CD8-positive, alpha-beta memory T cell (primary cell): Measurements from ENCODE around the gene CACYBP. TPM values are rescaled to one million over a fixed set of nuclear protein-coding genes. Genes with fewer than 3 reads are reported as not detected.
A peak's percentile ranks its signal among the peaks of the same experiment; 100 is the strongest.
"Not testable (repeated sequence)": the region's sequence is repeated elsewhere in the genome, so short reads cannot be mapped to it uniquely, and the experiment has no call there.

Source experiments
- CTCF ChIA-PET: fragments of 350-600 bp; sonication (Branson Sonifier 250); formaldehyde crosslinking; loops from one replicate; lab custom pipeline; 2021; ENCODE audit warnings: antibody characterized with exemption; lab: Charles Lee
- POLR2A ChIA-PET: fragments of 350-600 bp; sonication (Branson Sonifier 250); formaldehyde crosslinking; loops from one replicate; lab custom pipeline; 2021; ENCODE audit warnings: antibody characterized with exemption; lab: Charles Lee
- DNase-seq, 5 donors: peaks; one replicate each; pipeline versions ENCODE4 v3.0.0 to v3.0.0-alpha.2; 2020 to 2022; ENCODE audit warnings: mixed read lengths in 1 of 5
- H3K27ac ChIP-seq: one replicate; pipeline ENCODE4 v1.7.0; 2013; ENCODE audit warnings: low read depth, mild to moderate bottlenecking, low read length, moderate library complexity
- H3K27me3 ChIP-seq: 2 replicates; pipeline ENCODE4 v1.7.0; 2013; ENCODE audit warnings: low read length, mild to moderate bottlenecking; ENCODE audit not compliant: insufficient read depth, poor library complexity, severe bottlenecking
- H3K36me3 ChIP-seq: 2 replicates; pipeline ENCODE4 v1.7.0; 2013; ENCODE audit warnings: mild to moderate bottlenecking, low read length, moderate library complexity; ENCODE audit not compliant: insufficient read depth
- H3K4me1 ChIP-seq: 2 replicates; pipeline ENCODE4 v1.7.0; 2013; ENCODE audit warnings: mild to moderate bottlenecking, low read length, moderate library complexity; ENCODE audit not compliant: insufficient read depth
- H3K4me3 ChIP-seq: 2 replicates; pipeline ENCODE4 v1.7.0; 2013; ENCODE audit warnings: mild to moderate bottlenecking, low read length
- H3K9me3 ChIP-seq: 2 replicates; pipeline ENCODE4 v1.7.0; 2013; ENCODE audit warnings: mild to moderate bottlenecking, low read length
- H3K27ac Mint-ChIP-seq, 8 donors: one replicate each; pipeline ENCODE4 v1.8.0; 2020 to 2021; ENCODE audit warnings: mixed read lengths in 8 of 8, mild to moderate bottlenecking in 6 of 8, inconsistent platforms in 3 of 8, moderate library complexity in 3 of 8
- H3K27me3 Mint-ChIP-seq, 2 donors: one replicate each; pipeline ENCODE4 v1.8.0; 2020 to 2021; ENCODE audit warnings: mixed read lengths in 2 of 2, mild to moderate bottlenecking in 1 of 2, moderate library complexity in 1 of 2
- H3K36me3 Mint-ChIP-seq, 3 donors: one replicate each; pipeline ENCODE4 v1.8.0; 2020 to 2021; ENCODE audit warnings: mixed read lengths in 3 of 3, inconsistent platforms in 1 of 3, mild to moderate bottlenecking in 1 of 3
- H3K4me1 Mint-ChIP-seq, 3 donors: one replicate each; pipeline ENCODE4 v1.8.0; 2020 to 2021; ENCODE audit warnings: mixed read lengths in 3 of 3, inconsistent platforms in 1 of 3, mild to moderate bottlenecking in 1 of 3
- H3K4me3 Mint-ChIP-seq, 7 donors: one replicate each; pipeline ENCODE4 v1.8.0; 2020 to 2021; ENCODE audit warnings: mixed read lengths in 7 of 7, mild to moderate bottlenecking in 6 of 7, moderate library complexity in 4 of 7, inconsistent platforms in 2 of 7
- H3K9me3 Mint-ChIP-seq, 5 donors: one replicate each; pipeline ENCODE4 v1.8.0; 2020 to 2022; ENCODE audit warnings: mixed read lengths in 5 of 5, mild to moderate bottlenecking in 3 of 5, moderate library complexity in 2 of 5, inconsistent platforms in 1 of 5
- polyA plus RNA-seq: library from polyadenylated mRNA; unstranded; fragments of 300-500 nt; fragmentation: Illumina TruSeq; gene quantifications from one replicate; pipeline ENCODE4 v1.2.3, GENCODE V29; 2021
- total RNA-seq, 2 experiments: library from RNA; stranded (reverse); gene quantifications; one replicate each; pipeline ENCODE4 v1.2.3, GENCODE V29; 2021

Gene CACYBP
- total and polyA plus RNA-seq, 3 experiments from 2014 or later = 166 to 372 (median 345) TPM

GRCh38 chr1:175015243-175015642 is 15.5 kb downstream of the CACYBP start:
- peaks cover 7 to 18% (median 10%) of the 10 kb centered on the region in 3 donors for H3K4me1 Mint-ChIP-seq
- Histone ChIP-seq H3K4me1 (no peaks in the 10 kb centered on the region), H3K36me3 (peaks cover 51% of the 10 kb centered on the region), H3K4me3 (no peak overlapping the region), H3K27ac (no peak overlapping the region), H3K9me3 (no peaks in the 10 kb centered on the region), H3K27me3 (no peaks in the 10 kb centered on the region)
- no peak overlapping the region for H3K4me3 Mint-ChIP-seq
- DNase-seq = no peak
- ChIA-PET CTCF (interaction anchor here (0.9 to 1.7 kb wide), 2 partner anchors 14 to 137 kb away, joined by 3 to 4 read pairs; no protein-coding TSS in a partner anchor), POLR2A (interaction anchor here (1.6 kb wide), 1 partner anchor 15 kb away, joined by 6 read pairs; the partner anchor contains the start of gene CACYBP)
- no peaks in the 10 kb centered on the region for H3K9me3 Mint-ChIP-seq
- H3K36me3 Mint-ChIP-seq = peaks cover 4 to 89% (median 19%) of the 10 kb centered on the region in 3 donors
- peaks cover 0 to 1% of the 10 kb centered on the region in 2 donors for H3K27me3 Mint-ChIP-seq
- peak overlapping the region in 4 of 8 donors; percentile 4 to 61 (median 20) for H3K27ac Mint-ChIP-seq

GRCh38 chr1:175019524-175019923 is 19.8 kb downstream of the CACYBP start:
- Histone ChIP-seq H3K27ac (no peak overlapping the region), H3K27me3 (no peaks in the 10 kb centered on the region), H3K4me3 (no peak overlapping the region), H3K4me1 (peaks cover 13% of the 10 kb centered on the region), H3K36me3 (peaks cover 30% of the 10 kb centered on the region), H3K9me3 (no peaks in the 10 kb centered on the region)
- H3K27ac Mint-ChIP-seq = peak overlapping the region in 1 of 8 donors; percentile 44
- DNase-seq = no peak
- peaks cover 34 to 53% (median 43%) of the 10 kb centered on the region in 3 donors for H3K4me1 Mint-ChIP-seq
- H3K36me3 Mint-ChIP-seq = peaks cover 4 to 65% (median 13%) of the 10 kb centered on the region in 3 donors
- no peaks in the 10 kb centered on the region for H3K9me3 Mint-ChIP-seq
- peaks cover 0 to 1% of the 10 kb centered on the region in 2 donors for H3K27me3 Mint-ChIP-seq
- H3K4me3 Mint-ChIP-seq = no peak overlapping the region
- CTCF ChIA-PET = no interaction called here
- POLR2A ChIA-PET = no interaction called here

- H3K9me3 ChIP-seq = no peaks in the 10 kb centered on the region
- Mint-ChIP-seq H3K9me3 (no peaks in the 10 kb centered on the region), H3K4me3 (peak within 1 kb of the TSS; percentile 87 to 95 (median 90)), H3K4me1 (peaks cover 31 to 42% (median 39%) of the 10 kb centered on the region in 3 donors), H3K27me3 (no peaks in the 10 kb centered on the region), H3K36me3 (peaks cover 0 to 29% (median 2%) of the 10 kb centered on the region in 3 donors), H3K27ac (peak within 1 kb of the TSS; percentile 87 to 99 (median 94))
- H3K4me3 ChIP-seq = peak within 1 kb of the TSS; percentile 94
- no peaks in the 10 kb centered on the region for H3K27me3 ChIP-seq
- H3K27ac ChIP-seq = peak within 1 kb of the TSS; percentile 88
- H3K36me3 ChIP-seq = peaks cover 1% of the 10 kb centered on the region
- POLR2A ChIA-PET = interaction anchor here (0.7 to 4.4 kb wide), 7 partner anchors 12 to 1155 kb away, joined by 3 to 107 read pairs (median 5); partner anchors contain the start of genes CACYBP, GAS5 and ZBTB37
- CTCF ChIA-PET = interaction anchor here (1.1 to 4.2 kb wide), 7 partner anchors 9 to 276 kb away, joined by 3 to 34 read pairs (median 5); partner anchors contain the start of gene CACYBP
- H3K4me1 ChIP-seq = peaks cover 13% of the 10 kb centered on the region
- peak; percentile 96 to 98 (median 98) for DNase-seq
These were observed 23.5 kb downstream of the CACYBP start, which contains the start of gene MRPS14 for GRCh38 chr1:175023043-175023921. MRPS14 (minus strand) TSS chr1:175023425; CDS start chr1:175023408, 17 bp downstream.

DNA sequence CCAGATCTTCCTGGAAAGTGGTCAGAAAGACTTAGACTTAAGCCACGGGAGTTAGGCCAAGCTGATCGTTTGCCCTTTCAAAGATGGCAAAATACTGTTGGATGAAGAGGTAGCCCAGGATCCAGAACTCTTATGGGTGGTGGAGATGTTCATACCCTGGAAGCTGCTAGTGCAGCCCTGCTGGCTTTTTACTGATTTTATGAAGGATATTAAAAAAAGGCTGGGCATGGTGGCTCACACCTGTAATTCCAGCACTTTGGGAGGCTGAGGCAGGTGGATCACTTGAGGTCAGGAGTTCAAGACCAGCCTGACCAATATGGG is 24.1 kb downstream of the CACYBP start:
- H3K9me3 ChIP-seq, H3K36me3 ChIP-seq, H3K27me3 Mint-ChIP-seq, H3K9me3 Mint-ChIP-seq, H3K27me3 ChIP-seq, DNase-seq: not testable (repeated sequence)
- peaks cover 13% of the 10 kb centered on the region for H3K4me1 ChIP-seq
- H3K4me3 ChIP-seq = peak overlapping the region; percentile 94
- POLR2A ChIA-PET = interaction anchor here (1.3 to 4.4 kb wide), 5 partner anchors 13 to 1155 kb away, joined by 5 to 107 read pairs (median 6); partner anchors contain the start of genes CACYBP, GAS5 and ZBTB37
- H3K4me3 Mint-ChIP-seq = peak overlapping the region; percentile 87 to 95 (median 90)
- peaks cover 31 to 41% (median 37%) of the 10 kb centered on the region in 3 donors for H3K4me1 Mint-ChIP-seq
- peak overlapping the region; percentile 88 for H3K27ac ChIP-seq
- H3K27ac Mint-ChIP-seq = peak overlapping the region; percentile 87 to 99 (median 94)
- H3K36me3 Mint-ChIP-seq = peaks cover 0 to 26% (median 1%) of the 10 kb centered on the region in 3 donors
- CTCF ChIA-PET = interaction anchor here (1.1 to 4.2 kb wide), 7 partner anchors 9 to 276 kb away, joined by 3 to 34 read pairs (median 5); partner anchors contain the start of gene CACYBP

DNA sequence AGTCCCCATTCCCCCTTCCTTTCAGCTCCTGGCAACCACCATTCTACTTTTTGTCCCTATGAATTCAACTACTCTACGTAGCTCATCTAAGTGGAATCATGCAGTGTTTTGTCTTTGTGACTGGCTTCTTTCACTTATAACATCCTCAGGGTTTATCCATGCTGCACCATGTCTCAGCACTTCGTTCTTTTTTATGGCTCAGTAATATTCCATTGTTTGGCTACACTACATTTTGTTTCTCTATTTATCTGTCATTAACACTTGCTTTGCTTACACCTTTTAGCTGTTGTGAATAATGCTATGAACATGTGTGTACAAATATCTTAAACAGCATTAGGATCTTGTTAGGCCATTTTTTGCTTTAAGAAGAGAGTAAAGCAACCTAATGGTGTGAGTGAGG is 25.0 kb downstream of the CACYBP start:
- Histone ChIP-seq H3K4me3 (no peak overlapping the region), H3K4me1 (peaks cover 17% of the 10 kb centered on the region), H3K9me3 (no peaks in the 10 kb centered on the region), H3K27ac (no peak overlapping the region), H3K27me3 (no peaks in the 10 kb centered on the region), H3K36me3 (no peaks in the 10 kb centered on the region)
- DNase-seq = no peak
- peaks cover 36 to 45% (median 42%) of the 10 kb centered on the region in 3 donors for H3K4me1 Mint-ChIP-seq
- ChIA-PET POLR2A (interaction anchor here (0.7 to 4.4 kb wide), 4 partner anchors 25 to 1422 kb away, joined by 3 to 107 read pairs (median 6); partner anchors contain the start of genes CACYBP and SLC9C2), CTCF (interaction anchor here (1.3 to 4.2 kb wide), 3 partner anchors 25 to 277 kb away, joined by 4 to 34 read pairs (median 5); partner anchors contain the start of gene CACYBP)
- H3K4me3 Mint-ChIP-seq = peak overlapping the region; percentile 43 to 95 (median 87)
- no peaks in the 10 kb centered on the region for H3K27me3 Mint-ChIP-seq
- H3K9me3 Mint-ChIP-seq = no peaks in the 10 kb centered on the region
- H3K36me3 Mint-ChIP-seq = peaks cover 0 to 21% (median 0%) of the 10 kb centered on the region in 3 donors
- peak overlapping the region; percentile 52 to 99 (median 92) for H3K27ac Mint-ChIP-seq

- POLR2A ChIA-PET = no interaction called here
- H3K36me3 ChIP-seq = no peaks in the 10 kb centered on the region
- peaks cover 4% of the 10 kb centered on the region for H3K4me1 ChIP-seq
- H3K36me3 Mint-ChIP-seq = no peaks in the 10 kb centered on the region
- H3K4me1 Mint-ChIP-seq = peaks cover 7 to 10% (median 9%) of the 10 kb centered on the region in 3 donors
- H3K27ac ChIP-seq = no peak overlapping the region
- CTCF ChIA-PET = no interaction called here
- H3K9me3 Mint-ChIP-seq = no peaks in the 10 kb centered on the region
- H3K27me3 ChIP-seq = no peaks in the 10 kb centered on the region
- no peak overlapping the region for H3K4me3 ChIP-seq
- DNase-seq = no peak
- H3K4me3 Mint-ChIP-seq = no peak overlapping the region
- no peaks in the 10 kb centered on the region for H3K9me3 ChIP-seq
- H3K27ac Mint-ChIP-seq = no peak overlapping the region
- peaks cover 5 to 11% of the 10 kb centered on the region in 2 donors for H3K27me3 Mint-ChIP-seq
These were observed 34.2 kb downstream of the CACYBP start for GRCh38 chr1:175033953-175034352.

GRCh38 chr1:175034775-175035174 is 35.0 kb downstream of the CACYBP start:
- H3K36me3 Mint-ChIP-seq = no peaks in the 10 kb centered on the region
- DNase-seq = no peak
- no peak overlapping the region for H3K4me3 Mint-ChIP-seq
- Histone ChIP-seq H3K27ac (no peak overlapping the region), H3K4me1 (no peaks in the 10 kb centered on the region), H3K36me3 (no peaks in the 10 kb centered on the region), H3K9me3 (no peaks in the 10 kb centered on the region), H3K4me3 (no peak overlapping the region), H3K27me3 (no peaks in the 10 kb centered on the region)
- ChIA-PET CTCF (no interaction called here), POLR2A (no interaction called here)
- no peaks in the 10 kb centered on the region for H3K9me3 Mint-ChIP-seq
- peaks cover 8 to 11% of the 10 kb centered on the region in 2 donors for H3K27me3 Mint-ChIP-seq
- peaks cover 2 to 3% (median 3%) of the 10 kb centered on the region in 3 donors for H3K4me1 Mint-ChIP-seq
- no peak overlapping the region for H3K27ac Mint-ChIP-seq
